ENCODE measurements around the gene FAM193A.

- TF ChIP-seq CTCF (IDR thresholded peaks at IDR 0.05 in 4 of 5, conservative IDR thresholded peaks at IDR 0.05 in 1 of 5): no peak
- TF ChIP-seq POLR2A (IDR thresholded peaks at IDR 0.05): no peak
Observed at GRCh38 chr4:2552806-2553205, 16.4 kb downstream of the FAM193A start.

All from gastrocnemius medialis (tissue), 4 donors.